PC-3 (cell line): ENCODE measurements around the gene STPG3.

Experiments used
- CTCF ChIP-seq: fragments of 300-600 bp; sonication (generic); conservative IDR thresholded peaks from 2 replicates; pipeline ENCODE4 v1.5.1; 2017; ENCODE audit warnings: antibody characterized with exemption, low read depth, mild to moderate bottlenecking, low read length
- EZH2 ChIP-seq: fragments of 300-600 bp; sonication (generic); IDR thresholded peaks from one replicate; pipeline ENCODE4 v1.6.1; 2017; ENCODE audit warnings: antibody characterized with exemption, mild to moderate bottlenecking, low read length; ENCODE audit not compliant: unreplicated experiment

GRCh38 chr9:137240318-137240840, 10.7 kb upstream of the STPG3 start:
- TF ChIP-seq CTCF (0 out of 2 replicates have a peak, but pooled peaks have one; percentile 11), EZH2 (no peak)
